Spleen (tissue), 7 donors: ENCODE results near the gene SSNA1.

Experiments used
- CTCF ChIP-seq, 11 experiments: fragments of 200-600 bp in 7 of 11; fragments of 450-650 bp in 4 of 11; sonication (generic) in 4 of 11; IDR thresholded peaks in 8 of 11; conservative IDR thresholded peaks in 3 of 11; 1 replicate in 7 of 11; 2 replicates in 4 of 11; pipeline versions ENCODE4 v1.4.0 to v1.8.0; 2016 to 2021; ENCODE audit warnings: antibody characterized with exemption in 11 of 11, inconsistent platforms in 4 of 11, mild to moderate bottlenecking in 1 of 11
- POLR2A ChIP-seq, 3 donors: fragments of 450-650 bp; IDR thresholded peaks; one replicate each; pipeline ENCODE4 v1.5.1; 2017; ENCODE audit warnings: antibody characterized with exemption in 3 of 3, mild to moderate bottlenecking in 1 of 3
- POLR2AphosphoS5 ChIP-seq, 3 donors: sonication (generic); formaldehyde crosslinking; IDR thresholded peaks; one replicate each; pipeline ENCODE4 v1.5.1; 2017; ENCODE audit warnings: antibody characterized with exemption in 3 of 3
- donor health status: DM: no; HTN: no; CAD: no; lungs with moderate emphysema.
- donor health status: DM: no; HTN: no; CAD: no.
- donor health status: DM: no; HTN: no; CAD: no.

GRCh38 chr9:137227054-137227852 is 38.8 kb downstream of the SSNA1 start, which contains the start of gene RNF224:
- TF ChIP-seq CTCF (IDR thresholded peaks at IDR 0.05 in 8 of 11, conservative IDR thresholded peaks at IDR 0.05 in 3 of 11) (peak; percentile 86 to 98 (median 94)), POLR2AphosphoS5 (IDR thresholded peaks at IDR 0.05) (peak; percentile 28 to 59 (median 40)), POLR2A (IDR thresholded peaks at IDR 0.05) (no peak)
